ENCODE data around the gene HYAL3. TPM values are rescaled to one million over a fixed set of nuclear protein-coding genes. Genes with fewer than 3 reads are reported as not detected.
"Not testable (repeated sequence)": the region's sequence is repeated elsewhere in the genome, so short reads cannot be mapped to it uniquely, and the experiment has no call there.

Gene HYAL3
- polyA plus RNA-seq, 1 donor from 2014 or later = 9.1 TPM

GRCh38 chr3:50272911-50273688 is 26.1 kb downstream of the HYAL3 start:
- Histone ChIP-seq H2AFZ (ENCODE audit: low read depth, low read length) (no peak overlapping the region), H3K4me3 (ENCODE audit: low read length) (peak overlapping the region; percentile 43), H3K79me2 (replicated peaks; ENCODE audit: insufficient read depth, low read length) (no peaks in the 10 kb centered on the region), H3K4me2 (ENCODE audit: low read length) (peak overlapping the region; percentile 48), H4K20me1 (ENCODE audit: insufficient read depth) (no peaks in the 10 kb centered on the region), H3F3A (ENCODE audit: insufficient read depth, low read length, poor library complexity, severe bottlenecking) (no peaks in the 10 kb centered on the region), H3K27ac (ENCODE audit: low read length) (no peak overlapping the region), H3K9me2 (ENCODE audit: insufficient read depth, low read length) (no peaks in the 10 kb centered on the region), H3K27me3 (ENCODE audit: insufficient read depth, low read depth, low read length) (peaks cover 23% of the 10 kb centered on the region), H3K9ac (ENCODE audit: low read length) (peak overlapping the region; percentile 47), H3K9me3 (ENCODE audit: low read length) (no peaks in the 10 kb centered on the region), H3K36me3 (ENCODE audit: insufficient read depth, low read length) (no peaks in the 10 kb centered on the region)
- TF ChIP-seq CTCF (IDR thresholded peaks at IDR 0.05; ENCODE audit: poor library complexity, severe bottlenecking) (peak; percentile 99), SMC3 (conservative IDR thresholded peaks at IDR 0.05; ENCODE audit: poor library complexity) (peak; percentile 98), EP300 (conservative IDR thresholded peaks at IDR 0.05; ENCODE audit: poor library complexity, severe bottlenecking) (peak; percentile 13), TAF1 (IDR thresholded peaks at IDR 0.05; ENCODE audit: low read depth) (no peak), RAD21 (conservative IDR thresholded peaks at IDR 0.05) (peak; percentile 99), POLR2AphosphoS5 (IDR thresholded peaks at IDR 0.05) (no peak), MXI1 (conservative IDR thresholded peaks at IDR 0.05; ENCODE audit: poor library complexity, severe bottlenecking) (peak; percentile 51), EZH2 (IDR thresholded peaks at IDR 0.05; ENCODE audit: borderline replicate concordance, insufficient read depth, low read length, poor library complexity, severe bottlenecking) (no peak)
- TF ChIP-seq, protein P1, sequence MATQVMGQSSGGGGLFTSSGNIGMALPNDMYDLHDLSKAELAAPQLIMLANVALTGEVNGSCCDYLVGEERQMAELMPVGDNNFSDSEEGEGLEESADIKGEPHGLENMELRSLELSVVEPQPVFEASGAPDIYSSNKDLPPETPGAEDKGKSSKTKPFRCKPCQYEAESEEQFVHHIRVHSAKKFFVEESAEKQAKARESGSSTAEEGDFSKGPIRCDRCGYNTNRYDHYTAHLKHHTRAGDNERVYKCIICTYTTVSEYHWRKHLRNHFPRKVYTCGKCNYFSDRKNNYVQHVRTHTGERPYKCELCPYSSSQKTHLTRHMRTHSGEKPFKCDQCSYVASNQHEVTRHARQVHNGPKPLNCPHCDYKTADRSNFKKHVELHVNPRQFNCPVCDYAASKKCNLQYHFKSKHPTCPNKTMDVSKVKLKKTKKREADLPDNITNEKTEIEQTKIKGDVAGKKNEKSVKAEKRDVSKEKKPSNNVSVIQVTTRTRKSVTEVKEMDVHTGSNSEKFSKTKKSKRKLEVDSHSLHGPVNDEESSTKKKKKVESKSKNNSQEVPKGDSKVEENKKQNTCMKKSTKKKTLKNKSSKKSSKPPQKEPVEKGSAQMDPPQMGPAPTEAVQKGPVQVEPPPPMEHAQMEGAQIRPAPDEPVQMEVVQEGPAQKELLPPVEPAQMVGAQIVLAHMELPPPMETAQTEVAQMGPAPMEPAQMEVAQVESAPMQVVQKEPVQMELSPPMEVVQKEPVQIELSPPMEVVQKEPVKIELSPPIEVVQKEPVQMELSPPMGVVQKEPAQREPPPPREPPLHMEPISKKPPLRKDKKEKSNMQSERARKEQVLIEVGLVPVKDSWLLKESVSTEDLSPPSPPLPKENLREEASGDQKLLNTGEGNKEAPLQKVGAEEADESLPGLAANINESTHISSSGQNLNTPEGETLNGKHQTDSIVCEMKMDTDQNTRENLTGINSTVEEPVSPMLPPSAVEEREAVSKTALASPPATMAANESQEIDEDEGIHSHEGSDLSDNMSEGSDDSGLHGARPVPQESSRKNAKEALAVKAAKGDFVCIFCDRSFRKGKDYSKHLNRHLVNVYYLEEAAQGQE (IDR thresholded peaks at IDR 0.05; ENCODE audit: borderline replicate concordance) = no peak

DNA sequence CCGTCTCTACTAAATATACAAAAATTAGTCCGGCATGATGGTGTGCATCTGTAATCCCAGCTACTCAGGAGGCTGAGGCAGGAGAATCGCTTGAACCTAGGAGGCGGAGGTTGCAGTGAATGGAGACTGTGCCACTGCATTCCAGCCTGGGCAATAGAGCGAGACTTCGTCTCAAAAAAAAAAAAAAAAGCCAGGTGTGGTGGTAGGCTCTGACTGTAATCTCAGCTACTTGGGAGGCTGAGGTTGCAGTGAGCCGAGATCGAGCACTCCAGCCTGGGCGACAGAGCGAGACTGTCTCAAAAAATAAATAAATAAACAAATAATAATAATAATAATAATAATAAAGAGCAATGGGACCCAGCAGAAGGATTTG is 26.7 kb downstream of the HYAL3 start:
- H3K27me3 ChIP-seq (ENCODE audit: insufficient read depth, low read depth, low read length) = peaks cover 23% of the 10 kb centered on the region
- H3K9me2 ChIP-seq (ENCODE audit: insufficient read depth, low read length) = not testable (repeated sequence)

More for the DNA sequence above, 26.7 kb downstream of the HYAL3 start:
- H3K79me2 ChIP-seq (replicated peaks; ENCODE audit: insufficient read depth, low read length); H3F3A ChIP-seq (ENCODE audit: insufficient read depth, low read length, poor library complexity, severe bottlenecking); H2AFZ ChIP-seq (ENCODE audit: low read depth, low read length); H4K20me1 ChIP-seq (ENCODE audit: insufficient read depth); H3K27ac ChIP-seq (ENCODE audit: low read length); H3K36me3 ChIP-seq (ENCODE audit: insufficient read depth, low read length); H3K4me2 ChIP-seq (ENCODE audit: low read length); H3K9me3 ChIP-seq (ENCODE audit: low read length); H3K4me3 ChIP-seq (ENCODE audit: low read length): not testable (repeated sequence)
- peak overlapping the region; percentile 47 for H3K9ac ChIP-seq (ENCODE audit: low read length)
